Left colon (tissue), 2 donors: ENCODE results near the gene RPS6KA2. TPM values are rescaled to one million over a fixed set of nuclear protein-coding genes. Genes with fewer than 3 reads are reported as not detected.
"Not testable (repeated sequence)": the region's sequence is repeated elsewhere in the genome, so short reads cannot be mapped to it uniquely, and the experiment has no call there.

ENCODE experiments used
- ATAC-seq: fragments of 200-7000 bp; cut with Tn5 transposase; one replicate; pipeline ENCODE4 v1.9.1; 2020; ENCODE audit warnings: mild to moderate bottlenecking, moderate library complexity
- DNase-seq, 2 donors: peaks; one replicate each; pipeline ENCODE4 v3.0.0-alpha.2; 2020
- intact Hi-C, 2 donors: fragments of 100-400 bp; cut with DNase I in 1 of 2; cut with micrococcal nuclease in 1 of 2; formaldehyde crosslinking; loops; one replicate each; pipeline versions ENCODE4 v1.11.2 to v1.14.0; 2022; cut with DNase I, micrococcal nuclease
- total RNA-seq, 2 donors: library from RNA; stranded (reverse); fragmentation: NEBNext Ultra II Directional; extraction: Animal tissue kit (Norgen Biotek cat#: 25700); gene quantifications; one replicate each; pipeline ENCODE4 v1.2.1, GENCODE V29; 2021
- donor health status: DM: no; HTN: no; CAD: no.
- donor health status: DM: yes; HTN: yes; CAD: no.

Gene RPS6KA2
- total RNA-seq, 2 donors from 2014 or later: 11.5 to 13.3 TPM

DNA sequence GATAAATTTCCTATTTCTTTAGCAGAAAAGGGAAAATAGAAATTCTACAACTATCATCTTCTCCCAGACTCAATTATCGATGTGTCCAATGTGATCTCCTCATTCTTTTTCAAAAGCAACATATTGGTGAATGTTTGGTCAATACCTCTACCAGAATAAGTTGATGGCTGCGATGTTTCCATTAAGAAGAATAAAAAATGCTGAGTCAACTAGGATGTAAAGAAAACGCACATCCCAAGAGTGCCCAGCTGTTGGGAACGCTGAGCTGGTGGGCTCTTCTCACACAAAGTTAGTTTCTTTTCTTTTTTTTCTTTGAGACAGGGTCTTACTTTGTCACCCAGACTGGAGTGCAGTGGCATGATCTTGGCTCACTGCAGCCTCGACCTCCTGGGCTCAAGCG lies 80.4 kb downstream of the RPS6KA2 start:
- no peak for DNase-seq
- intact Hi-C loops: no loop called here

DNA sequence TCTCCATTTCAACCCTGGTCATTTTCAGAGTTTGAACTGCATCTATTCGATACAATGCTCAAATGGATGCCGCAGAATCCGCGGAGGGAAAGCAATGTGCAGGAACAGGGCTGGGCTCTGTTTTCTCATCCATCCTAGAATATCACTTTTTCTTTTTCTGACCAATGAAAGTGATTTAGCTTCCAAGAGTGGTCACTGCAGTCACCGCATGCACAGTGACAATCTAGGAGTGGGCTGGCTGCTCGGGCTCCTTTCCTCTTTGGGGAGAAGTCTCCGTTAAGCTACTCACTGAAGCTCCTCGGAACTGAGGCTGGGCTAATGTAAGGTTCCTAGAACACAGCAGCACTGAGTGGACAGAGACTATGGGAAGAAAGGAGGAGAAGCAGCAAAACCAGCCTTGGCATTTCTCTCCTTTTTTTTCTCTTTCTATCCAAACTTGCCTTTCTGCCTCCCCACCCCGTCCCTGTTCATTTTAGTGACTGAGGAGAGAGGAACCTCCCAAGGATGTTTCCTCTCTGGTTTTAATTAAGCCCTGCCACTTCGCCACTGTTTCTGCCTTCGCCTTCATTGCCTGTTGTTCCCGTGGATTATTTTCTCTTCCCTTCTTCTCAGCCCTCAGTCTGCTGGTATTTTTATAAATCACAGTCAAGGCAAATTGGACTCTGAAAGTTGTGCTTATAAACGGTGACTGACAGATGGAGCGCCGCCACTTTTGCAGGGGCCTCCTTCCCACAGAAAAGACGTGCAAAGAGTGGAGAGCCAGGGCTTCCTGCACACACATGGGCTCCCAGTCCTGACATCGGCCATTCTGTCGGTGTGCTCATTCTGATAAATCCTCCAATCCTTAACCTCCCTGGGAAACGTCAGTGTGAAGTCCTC lies 81.7 kb downstream of the RPS6KA2 start:
- DNase-seq (no peak), ATAC-seq (no peak)
- intact Hi-C loops: no loop called here

More for the DNA sequence above, 80.4 kb downstream of the RPS6KA2 start:
- no peak for ATAC-seq

DNA sequence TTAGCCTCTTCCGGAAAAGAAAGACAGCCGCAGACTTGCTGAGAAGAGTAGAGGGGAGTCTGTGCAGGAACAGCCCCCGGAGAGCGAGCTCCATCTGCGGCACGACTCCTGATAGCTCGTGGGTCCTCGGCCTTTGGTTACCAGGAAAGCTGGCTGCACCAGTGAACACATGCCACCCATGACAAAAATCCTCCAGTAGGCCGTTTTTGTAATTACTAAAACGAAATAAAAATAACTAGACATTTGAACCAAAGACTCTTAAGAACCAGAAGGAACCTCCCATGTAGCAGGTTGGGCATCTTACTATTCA lies 82.8 kb downstream of the RPS6KA2 start:
- intact Hi-C loops: no loop called here

DNA sequence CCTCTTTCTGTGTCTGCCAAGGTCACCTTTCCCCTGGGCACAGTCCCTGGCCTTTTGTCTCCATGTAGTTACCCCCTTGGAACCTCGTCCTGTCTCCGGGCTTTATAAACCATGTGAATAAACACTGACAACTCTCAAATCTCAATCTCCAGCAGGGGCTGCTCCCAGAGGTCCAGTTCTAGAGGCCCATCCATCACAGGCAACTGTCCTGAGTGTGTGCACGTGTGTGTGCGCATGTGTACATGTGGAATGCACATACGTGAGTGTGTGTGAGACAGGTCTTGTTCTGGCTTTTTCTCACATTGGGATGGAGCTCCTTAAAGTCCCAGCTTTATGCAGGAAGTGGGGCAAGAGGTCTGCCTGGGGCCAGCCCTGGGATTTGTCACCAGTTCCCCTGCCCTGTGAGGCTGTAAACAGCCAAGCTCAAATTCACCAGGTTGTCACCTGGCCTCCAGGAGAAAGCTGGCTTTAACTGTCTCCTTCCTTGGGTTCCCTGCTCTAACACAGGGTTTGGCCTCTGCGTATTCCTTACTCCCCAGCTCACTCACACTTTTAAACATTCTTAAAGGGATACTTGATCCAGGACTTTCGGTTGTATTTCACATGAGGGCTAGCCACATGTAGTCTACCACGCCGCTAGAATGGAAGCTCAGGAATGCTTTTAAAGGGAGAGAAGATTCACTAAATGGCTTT lies 83.3 kb downstream of the RPS6KA2 start:
- DNase-seq (no peak), ATAC-seq (no peak)
- intact Hi-C loops: no loop called here

More for the DNA sequence above, 82.8 kb downstream of the RPS6KA2 start:
- DNase-seq (no peak), ATAC-seq (no peak)

DNA sequence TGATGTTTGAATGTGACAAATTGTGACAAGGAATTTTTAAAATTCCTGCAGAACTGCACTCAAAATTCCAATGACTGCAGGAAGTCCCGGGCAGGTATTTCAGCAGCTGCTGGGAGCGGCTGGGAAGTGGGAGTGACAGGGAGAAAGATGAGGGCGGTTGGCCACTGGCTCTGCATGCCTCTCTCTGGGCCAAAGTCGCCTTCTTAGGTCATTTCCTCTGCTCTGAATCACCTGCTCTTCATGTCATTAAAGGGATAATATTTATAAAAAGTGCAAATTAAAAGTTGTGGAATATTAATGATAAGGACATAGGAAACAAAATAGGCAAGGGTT lies 84.5 kb downstream of the RPS6KA2 start:
- ATAC-seq: peak; percentile 93

DNA sequence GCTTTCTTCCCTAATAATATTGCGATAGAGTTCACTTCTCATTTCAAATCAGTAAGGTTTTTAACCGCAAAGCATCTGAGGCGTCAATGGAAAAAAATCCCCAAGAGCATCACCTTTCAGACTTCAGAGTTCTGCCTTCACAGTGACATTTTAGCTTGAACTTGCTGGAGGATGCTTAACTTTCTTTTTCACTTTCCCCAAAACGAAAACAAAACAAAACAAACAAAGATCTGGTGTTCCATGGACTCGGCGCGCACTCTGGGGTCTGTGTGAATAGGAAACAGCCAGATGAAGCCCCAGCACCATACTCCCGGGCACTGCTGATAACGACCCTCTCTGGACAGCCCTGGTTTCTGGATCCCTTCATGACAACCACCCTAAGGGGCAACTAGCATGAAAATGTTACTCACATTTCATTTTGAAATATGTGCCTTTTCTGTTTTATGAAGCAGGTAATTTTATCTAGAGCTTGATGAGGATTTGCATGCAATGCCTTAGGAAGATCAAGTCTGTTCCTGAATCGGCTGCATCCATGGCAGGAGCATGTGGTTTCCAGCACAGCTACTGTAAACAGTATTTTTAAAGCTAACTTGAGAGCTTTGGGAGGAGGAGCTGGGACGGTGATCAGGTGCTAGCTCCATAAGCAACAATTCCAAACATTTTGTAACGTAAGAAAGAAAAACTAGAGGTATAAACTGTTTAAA lies 85.0 kb downstream of the RPS6KA2 start:
- intact Hi-C loops: no loop called here
- ATAC-seq (peak; percentile 72), DNase-seq (peak in 1 of 2 donors; percentile 20)

More for the DNA sequence above, 84.5 kb downstream of the RPS6KA2 start:
- peak; percentile 44 to 55 for DNase-seq
- intact Hi-C loops: no loop called here

DNA sequence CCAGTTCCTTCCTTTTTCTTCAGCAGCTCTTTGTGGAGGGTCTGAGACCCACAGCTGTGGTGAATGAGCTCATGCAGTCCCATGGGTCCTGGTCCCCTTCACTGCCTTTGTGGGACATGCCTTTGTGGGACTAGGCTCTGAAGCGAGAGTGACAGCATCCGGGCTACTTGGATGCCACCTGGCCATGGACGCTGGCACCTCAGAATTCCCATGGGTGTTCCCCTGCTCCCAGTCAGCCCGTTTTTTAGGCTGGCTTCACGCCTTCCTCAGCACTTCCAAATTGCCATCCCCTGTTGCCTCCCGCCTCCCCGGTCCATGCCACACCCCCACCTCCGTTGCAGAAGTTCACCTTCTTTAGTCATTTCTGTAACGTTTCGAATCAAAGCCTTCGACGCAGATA lies 85.7 kb downstream of the RPS6KA2 start:
- intact Hi-C loops: no loop called here
- ATAC-seq (no peak), DNase-seq (no peak)

DNA sequence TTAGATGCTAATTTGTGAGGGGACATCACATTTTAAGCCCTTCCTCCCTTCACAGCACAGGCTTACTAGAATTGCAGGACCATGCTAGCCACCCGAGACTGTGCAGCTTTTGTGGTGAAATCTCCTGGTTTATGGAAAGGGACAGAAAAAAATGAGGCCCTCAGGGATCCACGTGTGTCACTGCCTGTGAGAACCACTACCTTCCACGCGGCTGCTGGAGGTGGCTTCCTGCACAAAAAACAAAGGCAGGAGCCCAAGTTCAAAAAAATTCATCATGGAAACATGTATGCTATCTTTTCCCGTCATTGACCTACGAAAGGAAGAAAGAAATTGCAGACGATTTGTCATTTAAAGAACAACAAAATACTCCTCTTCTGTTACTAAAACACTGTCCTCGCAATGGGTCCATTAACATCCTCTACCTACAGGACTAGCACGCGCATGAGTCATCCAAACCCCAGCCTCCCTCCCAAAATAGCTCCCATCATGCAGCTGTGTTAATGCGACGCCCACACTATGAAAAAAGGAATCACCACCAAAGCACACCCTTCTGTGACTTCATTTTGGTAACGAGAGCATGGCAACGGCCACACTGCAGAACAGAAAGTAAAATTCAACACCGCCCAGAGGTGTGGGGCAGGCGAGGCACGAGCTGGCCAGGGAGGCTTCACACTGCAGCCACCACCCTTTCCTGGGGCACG lies 86.3 kb downstream of the RPS6KA2 start:
- ATAC-seq: peak; percentile 63
- intact Hi-C loops: no loop called here
- peak in 1 of 2 donors; percentile 35 for DNase-seq

DNA sequence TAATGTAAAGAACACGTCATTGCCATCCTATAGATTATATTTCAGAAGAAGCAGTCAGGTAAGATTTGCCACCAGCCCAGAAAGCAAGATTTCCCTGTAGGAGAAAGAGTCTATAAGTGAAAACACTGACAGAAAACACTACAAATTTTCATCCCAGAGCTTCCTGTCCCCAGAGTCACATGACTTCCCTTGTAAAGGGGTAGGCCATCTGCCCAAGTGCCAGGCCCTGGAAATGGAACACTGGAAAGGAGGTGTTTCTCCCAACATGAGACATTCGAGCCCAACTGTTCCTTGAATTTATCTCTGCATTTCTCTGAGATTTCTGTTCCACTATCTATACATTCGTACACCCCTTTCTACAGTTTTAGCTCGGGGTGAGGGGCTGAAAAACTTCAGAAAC lies 87.5 kb downstream of the RPS6KA2 start:
- no peak for ATAC-seq

DNA sequence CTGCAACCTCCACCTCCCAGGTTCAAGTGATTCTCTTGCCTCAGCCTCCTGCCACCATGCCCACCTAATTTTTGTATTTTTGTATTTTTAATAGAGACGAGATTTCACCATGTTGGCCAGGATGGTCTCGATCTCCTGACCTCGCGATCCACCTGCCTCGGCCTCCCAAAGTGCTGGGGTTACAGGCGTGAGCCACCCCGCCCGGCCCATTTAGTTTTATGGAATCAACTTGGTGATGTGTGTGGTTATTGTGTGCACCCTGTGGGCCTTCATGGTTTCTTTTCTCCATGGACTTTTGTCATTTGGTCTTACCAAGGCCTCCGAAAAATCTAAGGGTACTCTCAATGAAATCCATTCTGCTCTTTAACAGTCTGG lies 88.1 kb downstream of the RPS6KA2 start:
- ATAC-seq, DNase-seq, intact Hi-C loops: not testable (repeated sequence)

More for the DNA sequence above, 87.5 kb downstream of the RPS6KA2 start:
- no peak for DNase-seq
- intact Hi-C loops: no loop called here

DNA sequence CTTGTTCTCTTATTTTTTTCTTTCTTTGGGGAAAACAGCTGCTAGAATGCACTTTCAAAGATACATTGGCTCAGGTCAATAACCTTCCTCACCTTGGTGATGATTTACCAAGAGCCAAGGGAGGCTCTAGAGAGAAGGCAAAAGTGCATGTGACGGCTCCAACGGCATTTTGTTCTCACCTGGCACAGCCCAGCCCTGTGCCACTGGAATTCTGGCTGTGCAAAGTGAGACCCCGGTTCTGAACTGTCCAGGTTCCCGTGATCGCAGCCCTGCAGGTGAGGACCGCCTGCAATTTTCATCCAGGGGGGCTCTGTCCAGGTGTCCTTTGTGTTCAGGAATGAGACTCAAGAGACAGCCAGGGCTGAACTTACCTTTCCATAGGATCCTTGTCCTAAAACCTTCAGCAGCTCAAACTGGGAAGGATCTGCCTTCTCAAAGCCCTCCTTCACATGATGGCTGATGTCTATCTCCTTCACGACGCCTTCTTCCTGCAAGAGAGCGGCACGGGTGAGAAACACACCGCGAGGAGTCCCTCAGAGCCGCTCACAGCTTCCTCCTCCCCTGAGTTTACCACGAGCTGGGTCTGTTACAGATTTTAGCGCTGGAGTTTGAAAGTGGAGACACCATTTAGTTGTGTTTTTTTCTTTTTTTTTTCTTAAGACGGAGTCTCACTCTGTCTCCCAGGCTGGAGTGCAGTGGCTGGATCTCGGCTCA lies 88.6 kb downstream of the RPS6KA2 start:
- DNase-seq: no peak
- no peak for ATAC-seq

DNA sequence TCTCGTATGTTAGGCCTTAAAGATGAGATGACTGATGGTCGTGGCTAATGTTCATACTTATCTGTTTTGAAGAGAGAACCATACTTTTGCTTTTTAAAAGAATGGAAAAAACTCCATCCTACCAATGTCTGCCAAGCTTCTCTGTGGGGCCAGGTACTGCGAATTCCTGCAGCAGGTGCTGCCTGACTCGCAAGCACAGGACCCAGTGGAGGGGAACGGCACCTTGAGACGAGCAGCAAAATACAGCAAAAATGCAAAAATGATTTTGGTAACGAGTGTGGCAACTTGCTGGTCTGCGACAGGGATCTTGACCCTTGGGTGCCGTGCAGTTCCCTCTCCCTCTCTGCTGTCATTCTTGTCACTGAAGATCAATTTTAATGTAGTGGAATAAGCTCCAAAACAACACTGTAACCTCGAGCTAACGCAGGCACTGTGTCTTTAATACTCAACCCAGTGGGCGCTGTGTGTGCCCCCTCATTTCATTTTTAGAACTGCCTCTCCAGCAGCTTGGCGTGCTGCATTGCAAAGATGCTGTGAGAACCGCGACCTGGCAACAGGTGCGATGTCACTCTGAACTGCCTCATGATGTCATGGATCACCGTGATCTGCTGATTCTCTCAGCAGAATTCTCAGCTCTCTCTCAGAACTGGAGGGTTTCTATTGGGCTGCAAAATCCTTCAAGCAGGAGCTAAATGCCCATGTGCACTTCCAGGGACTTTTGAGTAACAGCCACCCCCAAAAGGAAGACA lies 92.2 kb downstream of the RPS6KA2 start:
- no peak for DNase-seq
- intact Hi-C loops: no loop called here
- ATAC-seq: no peak

More for the DNA sequence above, 88.6 kb downstream of the RPS6KA2 start:
- intact Hi-C loops: no loop called here

DNA sequence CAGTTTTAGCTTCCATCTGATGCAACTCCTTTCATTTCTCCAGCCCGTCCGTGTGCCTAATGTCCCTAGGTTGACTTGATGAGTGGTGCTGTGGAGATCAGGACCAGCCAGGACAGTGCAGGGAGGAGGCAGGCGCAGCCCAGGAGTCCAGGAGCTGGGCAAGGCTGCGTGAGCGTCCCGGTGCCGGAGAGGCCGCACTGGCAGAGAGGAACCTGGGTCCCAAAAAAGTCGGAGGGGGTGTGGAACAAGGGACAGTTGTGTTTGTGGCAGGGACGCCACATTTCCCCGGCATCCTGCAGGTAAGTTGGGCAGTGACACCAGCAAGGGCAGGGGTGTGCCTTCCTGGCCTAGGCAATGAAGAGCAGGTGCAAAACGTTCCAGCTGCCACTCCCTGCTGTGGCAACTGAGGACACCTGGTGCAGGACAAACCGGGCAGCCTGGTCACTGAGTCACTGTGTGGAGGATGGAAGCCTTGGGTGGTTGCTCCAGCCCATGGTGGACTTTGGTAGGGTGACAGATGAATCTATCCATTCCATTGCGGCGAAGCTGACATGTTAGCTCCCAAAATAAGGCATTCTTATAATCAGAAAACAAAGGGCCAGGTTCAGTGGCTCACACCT lies 93.7 kb downstream of the RPS6KA2 start:
- ATAC-seq (peak; percentile 85), DNase-seq (peak; percentile 34 to 49)
- intact Hi-C loops: no loop called here

DNA sequence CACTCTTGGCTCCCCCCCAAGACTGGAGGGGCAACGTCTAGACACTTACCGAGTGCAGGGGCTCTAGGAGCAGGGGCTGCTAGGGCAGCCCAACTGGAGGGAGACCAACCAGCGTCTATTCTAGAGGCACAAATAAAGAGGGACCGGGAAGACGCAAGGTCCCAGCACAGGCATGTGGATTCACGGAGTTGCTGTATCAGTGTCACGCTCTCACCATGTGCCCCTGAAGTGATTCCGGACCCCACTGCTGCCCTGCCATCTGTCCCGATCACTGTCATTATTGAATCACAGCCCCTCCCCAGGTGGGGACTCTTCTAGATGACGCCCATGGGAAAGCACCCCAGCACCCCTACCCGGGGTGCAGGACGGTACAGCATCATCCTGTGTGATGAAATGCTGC lies 94.7 kb downstream of the RPS6KA2 start:
- ATAC-seq (no peak), DNase-seq (no peak)
- intact Hi-C loops: no loop called here

DNA sequence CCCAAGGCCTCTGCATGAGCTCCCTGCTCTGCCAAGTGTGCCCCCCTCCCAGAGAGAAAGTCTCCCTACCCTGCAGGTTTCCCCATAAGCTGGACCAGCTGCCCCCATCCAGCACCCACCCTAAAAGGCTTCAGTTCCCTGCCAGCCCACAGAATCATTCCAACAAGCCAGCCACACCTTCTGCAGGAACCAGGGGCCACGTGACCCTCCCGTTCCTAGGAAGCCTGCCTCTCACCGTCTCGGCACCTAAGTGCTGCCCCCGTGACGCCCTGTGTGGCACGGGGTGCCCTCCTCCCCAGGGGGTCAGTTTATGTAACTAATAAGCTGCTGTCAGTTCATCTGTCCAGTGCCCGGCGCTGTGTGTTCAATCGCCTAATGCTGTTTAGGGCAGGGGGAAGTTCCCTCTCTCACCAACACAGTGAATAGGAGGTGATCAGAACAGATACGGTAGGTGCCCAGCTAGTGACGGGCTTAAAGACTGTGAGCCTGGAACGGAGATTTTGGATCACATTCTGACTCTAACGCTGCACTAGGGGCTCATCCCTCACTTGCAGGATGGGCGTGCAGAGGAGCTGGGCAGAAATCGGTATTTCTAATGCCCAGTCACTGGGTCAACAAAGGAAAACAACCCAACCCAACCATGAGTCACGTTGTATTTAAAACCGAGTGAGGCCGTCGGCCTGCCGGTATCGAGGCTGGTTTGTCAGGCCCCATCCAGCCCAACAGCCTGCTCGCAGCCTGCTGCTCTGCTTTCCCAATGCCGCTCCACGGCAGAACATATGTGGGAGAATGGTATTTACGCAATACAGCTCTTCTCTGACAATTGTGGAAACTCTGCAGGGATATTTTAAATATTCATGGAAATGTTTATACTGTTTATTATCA lies 96.6 kb downstream of the RPS6KA2 start:
- intact Hi-C loops: no loop called here
- DNase-seq: no peak
- no peak for ATAC-seq

DNA sequence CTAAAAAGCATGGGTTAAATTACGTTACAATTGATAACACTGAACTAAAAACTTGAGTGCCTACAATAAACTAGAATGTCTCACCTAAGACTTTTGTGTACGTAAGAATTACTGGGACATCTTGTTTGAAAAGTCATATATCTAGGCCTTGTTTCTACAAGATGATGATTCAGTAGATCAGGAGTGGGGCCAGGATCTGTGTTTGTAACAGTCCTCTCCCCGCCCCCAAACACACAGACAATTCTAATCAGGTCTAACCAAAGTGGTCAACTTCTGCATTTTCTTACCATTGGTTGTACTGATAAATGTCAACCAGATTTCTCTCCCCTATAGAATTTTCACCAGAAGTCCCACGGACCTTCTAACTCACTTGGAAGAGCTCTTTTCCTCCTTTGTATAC lies 97.5 kb downstream of the RPS6KA2 start:
- no peak for DNase-seq
- no peak for ATAC-seq
- intact Hi-C loops: no loop called here

DNA sequence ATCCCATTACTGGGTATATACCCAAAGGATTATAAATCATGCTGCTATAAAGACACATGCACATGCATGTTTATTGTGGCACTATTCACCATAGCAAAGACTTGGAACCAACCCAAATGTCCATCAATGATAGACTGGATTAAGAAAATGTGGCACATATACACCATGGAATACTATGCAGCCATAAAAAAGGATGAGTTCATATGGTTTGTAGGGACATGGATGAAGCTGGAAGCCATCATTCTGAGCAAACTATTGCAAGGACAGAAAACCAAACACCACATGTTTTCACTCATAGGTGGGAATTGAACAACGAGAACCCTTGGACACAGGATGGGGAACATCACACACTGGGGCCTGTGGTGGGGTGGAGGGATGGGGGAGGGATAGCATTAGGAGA lies 98.0 kb downstream of the RPS6KA2 start:
- DNase-seq, intact Hi-C loops: not testable (repeated sequence)

More for the DNA sequence above, 98.0 kb downstream of the RPS6KA2 start:
- not testable (repeated sequence) for ATAC-seq
